CD4-positive, alpha-beta T cell (primary cell): ENCODE data around the gene PKNOX1. TPM values are rescaled to one million over a fixed set of nuclear protein-coding genes. Genes with fewer than 3 reads are reported as not detected.
"Not testable (repeated sequence)": the region's sequence is repeated elsewhere in the genome, so short reads cannot be mapped to it uniquely, and the experiment has no call there.

Experiments
- ATAC-seq: fragments of 200-7000 bp; cut with Tn5 transposase; one replicate; pipeline ENCODE4 v1.10.0; 2022; ENCODE audit warnings: mild to moderate bottlenecking; ENCODE audit not compliant: poor library complexity
- CTCF ChIA-PET: fragments of 350-600 bp; sonication (Branson Sonifier 250); formaldehyde crosslinking; loops from one replicate; lab custom pipeline; 2021; ENCODE audit warnings: antibody characterized with exemption, inconsistent platforms; lab: Charles Lee
- POLR2A ChIA-PET: fragments of 350-600 bp; sonication (Branson Sonifier 250); formaldehyde crosslinking; loops from one replicate; lab custom pipeline; 2021; ENCODE audit warnings: antibody characterized with exemption, inconsistent platforms; lab: Charles Lee
- DNase-seq, 14 experiments: peaks; one replicate each; pipeline ENCODE4 v3.0.0-alpha.2; 2013 to 2020; ENCODE audit warnings: mixed read lengths in 2 of 14
- H3K27ac ChIP-seq, 2 donors: one replicate each; pipeline versions ENCODE4 v1.5.1 to v1.7.0; 2013; ENCODE audit warnings: low read length in 2 of 2, low read depth in 1 of 2, mild to moderate bottlenecking in 1 of 2
- H3K27me3 ChIP-seq, 2 experiments: 1 replicate in 1 of 2; 2 replicates in 1 of 2; pipeline versions ENCODE4 v1.6.1 to v1.7.0; 2013; ENCODE audit warnings: low read length in 2 of 2, control low read depth in 1 of 2, mild to moderate bottlenecking in 1 of 2, moderate library complexity in 1 of 2; ENCODE audit not compliant: insufficient read depth in 2 of 2, control insufficient read depth in 1 of 2
- H3K36me3 ChIP-seq: one replicate; pipeline ENCODE4 v1.6.1; 2013; ENCODE audit warnings: low read length, control low read depth; ENCODE audit not compliant: insufficient read depth
- H3K4me1 ChIP-seq: one replicate; pipeline ENCODE4 v1.6.1; 2013; ENCODE audit warnings: low read length, control low read depth; ENCODE audit not compliant: insufficient read depth
- H3K4me3 ChIP-seq: one replicate; pipeline ENCODE4 v1.5.1; 2013; ENCODE audit warnings: mild to moderate bottlenecking, low read length, moderate library complexity
- H3K9me3 ChIP-seq, 2 experiments: 1 replicate in 1 of 2; 2 replicates in 1 of 2; pipeline versions ENCODE4 v1.6.1 to v1.7.0; 2013; ENCODE audit warnings: low read length in 2 of 2, mild to moderate bottlenecking in 2 of 2, control low read depth in 1 of 2, moderate library complexity in 1 of 2; ENCODE audit not compliant: control insufficient read depth in 1 of 2, insufficient read depth in 1 of 2
- H3K27ac Mint-ChIP-seq: one replicate; pipeline ENCODE4 v1.8.0; 2020; ENCODE audit warnings: mixed read lengths
- H3K27me3 Mint-ChIP-seq: one replicate; pipeline ENCODE4 v1.8.0; 2021; ENCODE audit warnings: mixed read lengths
- H3K36me3 Mint-ChIP-seq: one replicate; pipeline ENCODE4 v1.8.0; 2021; ENCODE audit warnings: low read depth, mixed read lengths
- H3K4me1 Mint-ChIP-seq: one replicate; pipeline ENCODE4 v1.8.0; 2021; ENCODE audit warnings: low read depth, mixed read lengths
- H3K4me3 Mint-ChIP-seq: one replicate; pipeline ENCODE4 v1.8.0; 2020; ENCODE audit warnings: mild to moderate bottlenecking, mixed read lengths
- H3K9me3 Mint-ChIP-seq: one replicate; pipeline ENCODE4 v1.8.0; 2020; ENCODE audit warnings: mixed read lengths
- intact Hi-C, 2 experiments: fragments of 100-400 bp; cut with DNase I in 1 of 2; cut with micrococcal nuclease in 1 of 2; formaldehyde crosslinking; loops; one replicate each; pipeline versions ENCODE4 v1.15.1 to v1.9.0; 2023 to 2025; cut with DNase I, micrococcal nuclease
- total RNA-seq, 174 experiments: library from RNA in 2 of 174; stranded (reverse) in 2 of 174; gene quantifications; one replicate each; pipeline ENCODE4 v1.2.3 and lab custom pipeline; 2021 to 2026
- TF ChIP-seq, protein P1 (sequence below): fragments of 200-600 bp; IDR thresholded peaks from one replicate; pipeline ENCODE4 v1.8.0; 2022; ENCODE audit warnings: antibody characterized with exemption, mild to moderate bottlenecking

Gene PKNOX1
- total RNA-seq, 2 experiments from 2014 or later, result 10.3 TPM

DNA sequence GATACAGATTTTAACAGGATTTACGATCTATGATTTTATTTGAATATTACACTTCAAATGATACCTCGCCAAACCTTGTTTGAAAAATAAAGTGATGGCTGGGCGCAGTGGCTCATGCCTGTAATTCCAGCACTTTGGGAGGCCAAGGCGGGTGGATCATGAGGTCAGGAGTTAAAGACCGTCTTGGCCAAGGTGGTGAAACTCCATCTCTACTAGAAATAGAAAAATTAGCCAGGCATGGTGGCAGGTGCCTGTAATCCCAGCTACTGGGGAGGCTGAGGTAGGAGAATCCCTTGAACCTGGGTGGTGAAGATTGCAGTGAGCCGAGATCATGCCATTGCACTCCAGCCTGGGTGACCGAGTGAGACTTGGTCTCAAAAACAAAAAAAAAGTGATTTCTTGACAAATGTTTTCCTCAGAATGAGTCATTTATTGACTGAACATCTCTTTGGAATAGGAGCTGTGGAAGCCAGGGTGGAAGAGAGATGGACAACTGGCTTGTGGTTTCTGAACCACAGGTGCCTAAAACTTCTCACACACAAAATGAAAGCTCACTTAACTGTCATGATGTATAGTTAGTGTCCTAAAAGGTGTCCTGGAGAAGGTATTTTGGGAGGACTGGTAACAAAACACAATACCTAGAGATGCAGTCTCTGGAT is 11.9 kb downstream of the PKNOX1 start:
- CTCF ChIA-PET, result no interaction called here
- H3K36me3 ChIP-seq, result no peaks in the 10 kb centered on the region
- peaks cover 3% of the 10 kb centered on the region for H3K4me1 ChIP-seq
- Mint-ChIP-seq H3K9me3 (no peaks in the 10 kb centered on the region), H3K4me3 (no peak overlapping the region), H3K36me3 (no peaks in the 10 kb centered on the region), H3K27me3 (no peaks in the 10 kb centered on the region), H3K27ac (no peak overlapping the region), H3K4me1 (peaks cover 19% of the 10 kb centered on the region)
- ATAC-seq, result no peak
- TF ChIP-seq, protein P1, sequence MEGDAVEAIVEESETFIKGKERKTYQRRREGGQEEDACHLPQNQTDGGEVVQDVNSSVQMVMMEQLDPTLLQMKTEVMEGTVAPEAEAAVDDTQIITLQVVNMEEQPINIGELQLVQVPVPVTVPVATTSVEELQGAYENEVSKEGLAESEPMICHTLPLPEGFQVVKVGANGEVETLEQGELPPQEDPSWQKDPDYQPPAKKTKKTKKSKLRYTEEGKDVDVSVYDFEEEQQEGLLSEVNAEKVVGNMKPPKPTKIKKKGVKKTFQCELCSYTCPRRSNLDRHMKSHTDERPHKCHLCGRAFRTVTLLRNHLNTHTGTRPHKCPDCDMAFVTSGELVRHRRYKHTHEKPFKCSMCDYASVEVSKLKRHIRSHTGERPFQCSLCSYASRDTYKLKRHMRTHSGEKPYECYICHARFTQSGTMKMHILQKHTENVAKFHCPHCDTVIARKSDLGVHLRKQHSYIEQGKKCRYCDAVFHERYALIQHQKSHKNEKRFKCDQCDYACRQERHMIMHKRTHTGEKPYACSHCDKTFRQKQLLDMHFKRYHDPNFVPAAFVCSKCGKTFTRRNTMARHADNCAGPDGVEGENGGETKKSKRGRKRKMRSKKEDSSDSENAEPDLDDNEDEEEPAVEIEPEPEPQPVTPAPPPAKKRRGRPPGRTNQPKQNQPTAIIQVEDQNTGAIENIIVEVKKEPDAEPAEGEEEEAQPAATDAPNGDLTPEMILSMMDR, result no peak
- no peaks in the 10 kb centered on the region for H3K27me3 ChIP-seq
- no peaks in the 10 kb centered on the region for H3K9me3 ChIP-seq
- no peak for DNase-seq
- intact Hi-C loops, result no loop called here
- no peak overlapping the region for H3K4me3 ChIP-seq
- H3K27ac ChIP-seq, result no peak overlapping the region
- POLR2A ChIA-PET, result no interaction called here

DNA sequence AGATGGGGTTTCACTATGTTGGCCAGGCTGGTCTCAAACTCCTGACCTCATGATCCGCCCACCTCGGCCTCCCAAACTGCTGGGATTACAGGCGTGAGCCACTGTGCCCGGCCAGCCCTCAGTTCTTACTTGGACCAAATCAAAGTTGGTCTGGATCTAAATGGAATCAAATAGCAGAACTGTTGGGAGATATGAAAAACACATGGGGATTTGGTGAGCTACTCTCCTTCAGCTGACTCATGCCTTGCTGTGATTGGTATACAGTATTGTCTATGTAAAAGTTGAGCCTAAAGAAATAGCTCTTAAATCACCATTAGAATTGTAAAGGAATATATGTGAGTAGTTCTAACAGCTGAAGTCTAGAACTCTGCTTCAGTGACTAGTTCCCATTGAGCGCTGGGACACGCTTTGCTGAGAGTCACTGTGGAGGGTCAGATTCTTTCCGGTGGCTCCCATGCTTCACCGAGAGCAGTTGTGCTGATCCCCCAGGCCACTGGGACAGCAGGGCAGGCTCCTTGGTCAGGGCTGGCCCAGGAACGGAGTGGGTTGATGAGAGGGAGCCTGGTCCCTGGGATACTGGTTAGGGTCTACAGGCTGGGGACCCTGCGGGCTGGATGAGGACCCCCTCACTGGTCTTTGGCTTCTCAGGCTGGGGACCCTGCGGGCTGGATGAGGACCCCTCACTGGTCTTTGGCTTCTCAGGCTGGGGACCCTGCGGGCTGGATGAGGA is 14.0 kb downstream of the PKNOX1 start:
- CTCF ChIA-PET, result no interaction called here
- no peaks in the 10 kb centered on the region for H3K9me3 ChIP-seq
- TF ChIP-seq, protein P1, result no peak
- Mint-ChIP-seq H3K4me1 (peaks cover 13% of the 10 kb centered on the region), H3K27ac (no peak overlapping the region), H3K4me3 (no peak overlapping the region), H3K27me3 (no peaks in the 10 kb centered on the region), H3K9me3 (no peaks in the 10 kb centered on the region), H3K36me3 (peaks cover 6% of the 10 kb centered on the region)
- POLR2A ChIA-PET, result interaction anchor here (1.2 kb wide), 1 partner anchor 14 kb away, joined by 4 read pairs; the partner anchor contains the start of gene PKNOX1
- no peaks in the 10 kb centered on the region for H3K4me1 ChIP-seq
- no peak for ATAC-seq
- no peak for DNase-seq
- H3K4me3 ChIP-seq, result no peak overlapping the region
- H3K27ac ChIP-seq, result no peak overlapping the region
- intact Hi-C loops, result no loop called here
- peaks cover 9% of the 10 kb centered on the region for H3K36me3 ChIP-seq
- no peaks in the 10 kb centered on the region for H3K27me3 ChIP-seq

DNA sequence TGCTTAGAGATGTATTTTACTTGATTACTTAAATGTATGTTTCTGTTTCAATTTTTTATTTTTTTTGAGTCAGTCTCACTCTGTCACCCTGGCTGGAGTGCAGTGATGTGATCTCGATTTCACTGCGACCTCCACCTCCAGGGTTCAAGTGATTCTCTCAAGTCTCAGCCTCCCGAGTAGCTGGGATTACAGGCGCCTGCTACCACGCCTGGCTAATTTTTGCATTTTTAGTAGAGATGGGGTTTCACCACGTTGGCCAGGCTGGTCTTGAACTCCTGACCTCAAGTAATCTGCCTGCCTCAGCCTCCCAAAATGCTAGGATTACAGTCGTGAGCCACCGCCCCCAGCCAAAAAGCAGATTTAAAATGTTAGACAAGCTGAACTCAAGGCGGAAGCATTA is 15.0 kb downstream of the PKNOX1 start:
- H3K4me1 ChIP-seq, ATAC-seq, H3K9me3 ChIP-seq, H3K27ac ChIP-seq, H3K36me3 ChIP-seq, POLR2A ChIA-PET, CTCF ChIA-PET, H3K27me3 ChIP-seq, H3K27me3 Mint-ChIP-seq, H3K9me3 Mint-ChIP-seq, H3K4me3 ChIP-seq, intact Hi-C loops, H3K4me3 Mint-ChIP-seq, DNase-seq, H3K27ac Mint-ChIP-seq, H3K36me3 Mint-ChIP-seq: not testable (repeated sequence)
- H3K4me1 Mint-ChIP-seq, result peaks cover 12% of the 10 kb centered on the region
